ENCODE data around the gene TNS3.
A peak's percentile ranks its signal among the peaks of the same experiment; 100 is the strongest.

GRCh38 chr7:47273088-47273487 lies 308.8 kb downstream of the TNS3 start:
- TF ChIP-seq CTCF (IDR thresholded peaks at IDR 0.05) (no peak), POLR2AphosphoS5 (IDR thresholded peaks at IDR 0.05; ENCODE audit: low read depth, low read length) (0 out of 2 replicates have a peak, but pooled peaks have one; percentile 1), REST (IDR thresholded peaks at IDR 0.05; ENCODE audit: insufficient read depth in 1 of 2, low read depth in 2 of 2, low read length in 1 of 2) (no peak)
